H1 (cell line): ENCODE measurements around the gene MRPL28.

ENCODE experiments used
- BCL11A ChIP-seq, 2 experiments: IDR thresholded peaks; one replicate each; pipeline ENCODE4 v1.6.1; 2011; ENCODE audit warnings: low read depth in 2 of 2, low read length in 2 of 2, mild to moderate bottlenecking in 2 of 2
- CHD2 ChIP-seq: IDR thresholded peaks from 2 replicates; pipeline ENCODE4 v1.6.1; 2012; ENCODE audit warnings: low read length, improper control_type of control experiment
- EGR1 ChIP-seq: IDR thresholded peaks from 2 replicates; pipeline ENCODE4 v1.6.1; 2011; ENCODE audit warnings: low read depth, low read length, borderline replicate concordance
- EP300 ChIP-seq, 2 experiments: IDR thresholded peaks; 1 replicate in 1 of 2; 2 replicates in 1 of 2; pipeline ENCODE4 v1.6.1; 2011 to 2012; ENCODE audit warnings: low read depth in 2 of 2, low read length in 2 of 2, mild to moderate bottlenecking in 2 of 2, borderline replicate concordance in 1 of 2, inconsistent platforms in 1 of 2, moderate library complexity in 1 of 2
- GABPA ChIP-seq: IDR thresholded peaks from 2 replicates; pipeline ENCODE4 v1.6.1; 2011; ENCODE audit warnings: mild to moderate bottlenecking, low read length, moderate library complexity, borderline replicate concordance; ENCODE audit not compliant: insufficient read depth
- HDAC2 ChIP-seq, 2 experiments: fragments of 300-600 bp in 1 of 2; sonication (generic) in 1 of 2; IDR thresholded peaks; 2 replicates each; pipeline ENCODE4 v1.6.1; 2011 to 2012; ENCODE audit warnings: low read depth in 2 of 2, low read length in 2 of 2, mild to moderate bottlenecking in 2 of 2, moderate library complexity in 2 of 2, borderline replicate concordance in 1 of 2, inconsistent platforms in 1 of 2
- JUND ChIP-seq: IDR thresholded peaks from 2 replicates; pipeline ENCODE4 v1.6.1; 2011; ENCODE audit warnings: mild to moderate bottlenecking, improper control_type of control experiment, low read length
- KDM1A ChIP-seq: fragments of 200-600, 300-600 bp; sonication (generic); IDR thresholded peaks from 2 replicates; pipeline ENCODE4 v1.7.1; 2016; ENCODE audit warnings: mild to moderate bottlenecking, low read length, borderline replicate concordance
- POLR2A ChIP-seq, 2 experiments: IDR thresholded peaks; 1 replicate in 1 of 2; 2 replicates in 1 of 2; pipeline ENCODE4 v1.6.1; 2011; ENCODE audit warnings: low read depth in 2 of 2, low read length in 2 of 2, mild to moderate bottlenecking in 2 of 2; ENCODE audit errors: control extremely low read depth in 1 of 2
- SRF ChIP-seq: IDR thresholded peaks from 2 replicates; pipeline ENCODE4 v1.6.1; 2011; ENCODE audit warnings: mild to moderate bottlenecking, low read depth, low read length, moderate library complexity
- TF ChIP-seq, protein P1 (sequence below): IDR thresholded peaks from 2 replicates; pipeline ENCODE4 v1.6.1; 2012; ENCODE audit warnings: low read length, inconsistent platforms
- TF ChIP-seq, protein P2 (sequence below), 3 experiments: IDR thresholded peaks; 1 replicate in 2 of 3; 2 replicates in 1 of 3; pipeline versions ENCODE4 v1.5.1 to v1.6.1; 2011; ENCODE audit warnings: low read length in 3 of 3, mild to moderate bottlenecking in 3 of 3, inconsistent platforms in 2 of 3, low read depth in 1 of 3, moderate library complexity in 1 of 3; ENCODE audit not compliant: insufficient read depth in 1 of 3; ENCODE audit errors: control extremely low read depth in 1 of 3

DNA sequence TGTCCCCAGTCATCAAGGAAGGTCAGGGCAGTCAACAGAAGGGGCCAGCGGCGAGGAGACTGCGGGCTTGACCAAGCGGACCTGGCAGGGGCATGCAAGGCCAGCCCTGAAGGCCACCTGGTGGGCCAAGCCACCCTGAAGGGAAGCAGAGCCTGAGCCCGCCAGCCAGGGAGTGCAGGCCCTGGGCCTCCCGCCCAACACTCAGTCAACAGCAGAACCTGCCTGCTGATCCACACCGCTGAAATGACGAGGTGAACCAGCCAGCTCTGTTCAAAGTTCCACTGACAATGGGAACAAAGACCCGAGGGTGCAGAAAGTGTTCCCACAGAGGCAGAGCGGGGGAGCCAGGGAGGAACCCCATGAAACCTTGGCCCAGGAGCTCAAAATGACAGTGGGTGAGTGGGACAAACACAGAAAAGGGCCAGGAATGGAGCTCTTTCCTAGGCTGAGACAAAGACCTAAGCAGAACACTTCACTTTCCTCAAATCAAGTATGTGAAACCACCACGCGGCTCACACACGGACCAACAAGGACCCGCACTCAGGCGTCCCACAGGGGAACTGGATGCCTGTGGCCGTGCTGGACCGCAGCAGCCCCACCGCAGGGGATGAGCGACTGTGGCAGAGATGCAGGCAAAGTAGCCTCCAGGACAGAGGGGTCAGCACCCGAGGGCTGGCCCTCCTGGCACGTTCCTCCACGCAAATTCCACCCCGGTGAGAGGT is 29.8 kb downstream of the MRPL28 start:
- no peak for TF ChIP-seq EGR1
- TF ChIP-seq, protein P1, sequence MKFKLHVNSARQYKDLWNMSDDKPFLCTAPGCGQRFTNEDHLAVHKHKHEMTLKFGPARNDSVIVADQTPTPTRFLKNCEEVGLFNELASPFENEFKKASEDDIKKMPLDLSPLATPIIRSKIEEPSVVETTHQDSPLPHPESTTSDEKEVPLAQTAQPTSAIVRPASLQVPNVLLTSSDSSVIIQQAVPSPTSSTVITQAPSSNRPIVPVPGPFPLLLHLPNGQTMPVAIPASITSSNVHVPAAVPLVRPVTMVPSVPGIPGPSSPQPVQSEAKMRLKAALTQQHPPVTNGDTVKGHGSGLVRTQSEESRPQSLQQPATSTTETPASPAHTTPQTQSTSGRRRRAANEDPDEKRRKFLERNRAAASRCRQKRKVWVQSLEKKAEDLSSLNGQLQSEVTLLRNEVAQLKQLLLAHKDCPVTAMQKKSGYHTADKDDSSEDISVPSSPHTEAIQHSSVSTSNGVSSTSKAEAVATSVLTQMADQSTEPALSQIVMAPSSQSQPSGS: no peak
- no peak for TF ChIP-seq POLR2A (IDR thresholded peaks at IDR 0.05; ENCODE audit: control extremely low read depth in 1 of 2, low read depth in 2 of 2, low read length in 2 of 2)
- TF ChIP-seq HDAC2 (IDR thresholded peaks at IDR 0.05; ENCODE audit: borderline replicate concordance in 1 of 2, low read depth in 2 of 2, low read length in 2 of 2): no peak
- TF ChIP-seq EP300 (IDR thresholded peaks at IDR 0.05; ENCODE audit: borderline replicate concordance in 1 of 2, low read depth in 2 of 2, low read length in 2 of 2): no peak
- no peak for TF ChIP-seq JUND
- no peak for TF ChIP-seq GABPA
- no peak for TF ChIP-seq BCL11A (IDR thresholded peaks at IDR 0.05; ENCODE audit: low read depth in 2 of 2, low read length in 2 of 2)
- no peak for TF ChIP-seq SRF
- TF ChIP-seq CHD2: no peak
- TF ChIP-seq, protein P2, sequence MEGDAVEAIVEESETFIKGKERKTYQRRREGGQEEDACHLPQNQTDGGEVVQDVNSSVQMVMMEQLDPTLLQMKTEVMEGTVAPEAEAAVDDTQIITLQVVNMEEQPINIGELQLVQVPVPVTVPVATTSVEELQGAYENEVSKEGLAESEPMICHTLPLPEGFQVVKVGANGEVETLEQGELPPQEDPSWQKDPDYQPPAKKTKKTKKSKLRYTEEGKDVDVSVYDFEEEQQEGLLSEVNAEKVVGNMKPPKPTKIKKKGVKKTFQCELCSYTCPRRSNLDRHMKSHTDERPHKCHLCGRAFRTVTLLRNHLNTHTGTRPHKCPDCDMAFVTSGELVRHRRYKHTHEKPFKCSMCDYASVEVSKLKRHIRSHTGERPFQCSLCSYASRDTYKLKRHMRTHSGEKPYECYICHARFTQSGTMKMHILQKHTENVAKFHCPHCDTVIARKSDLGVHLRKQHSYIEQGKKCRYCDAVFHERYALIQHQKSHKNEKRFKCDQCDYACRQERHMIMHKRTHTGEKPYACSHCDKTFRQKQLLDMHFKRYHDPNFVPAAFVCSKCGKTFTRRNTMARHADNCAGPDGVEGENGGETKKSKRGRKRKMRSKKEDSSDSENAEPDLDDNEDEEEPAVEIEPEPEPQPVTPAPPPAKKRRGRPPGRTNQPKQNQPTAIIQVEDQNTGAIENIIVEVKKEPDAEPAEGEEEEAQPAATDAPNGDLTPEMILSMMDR (IDR thresholded peaks at IDR 0.05; ENCODE audit: control extremely low read depth in 1 of 3, insufficient read depth in 1 of 3, low read depth in 1 of 3, low read length in 3 of 3): no peak
- no peak for TF ChIP-seq KDM1A
